GM12891 (cell line): ENCODE data around the gene GPR87.

Experiments
- PAX5 ChIP-seq: IDR thresholded peaks from 2 replicates; pipeline ENCODE4 v1.6.1; 2011; ENCODE audit warnings: low read length, moderate library complexity, mild to moderate bottlenecking; ENCODE audit not compliant: insufficient read depth, severe bottlenecking
- POLR2A ChIP-seq: IDR thresholded peaks from 2 replicates; pipeline ENCODE4 v1.6.1; 2011; ENCODE audit warnings: low read depth, low read length, control low read depth
- POLR2AphosphoS5 ChIP-seq: IDR thresholded peaks from 2 replicates; pipeline ENCODE4 v1.6.1; 2011; ENCODE audit warnings: low read depth, low read length, control low read depth
- TAF1 ChIP-seq: IDR thresholded peaks from 2 replicates; pipeline ENCODE4 v1.6.1; 2011; ENCODE audit warnings: low read depth, low read length, control low read depth

DNA sequence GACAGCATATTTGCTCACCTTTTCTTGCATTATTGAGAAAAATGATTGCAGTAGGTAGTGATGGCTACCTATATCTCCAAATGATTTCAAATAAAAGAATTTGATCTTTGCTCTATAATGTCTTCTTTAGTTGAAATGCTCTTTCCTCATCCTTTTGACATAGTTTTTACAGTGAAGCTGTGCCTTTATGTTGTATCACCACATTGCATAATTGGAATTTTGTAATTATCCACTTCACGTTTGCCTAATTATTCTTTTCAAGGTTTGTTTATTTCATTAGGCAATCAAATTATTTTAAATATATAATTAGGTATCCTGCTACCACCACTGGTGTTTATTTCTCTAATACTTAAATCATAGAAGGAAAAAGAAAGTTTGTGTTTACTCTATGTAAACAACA is 34.0 kb upstream of the GPR87 start:
- TF ChIP-seq TAF1 (no peak), POLR2AphosphoS5 (no peak), POLR2A (no peak), PAX5 (no peak)
